Thyroid gland (tissue), 4 donors: ENCODE measurements around the gene TMEM132A. TPM values are rescaled to one million over a fixed set of nuclear protein-coding genes. Genes with fewer than 3 reads are reported as not detected.
A peak's percentile ranks its signal among the peaks of the same experiment; 100 is the strongest.

Experiments
- DNase-seq, 2 donors: peaks; one replicate each; pipeline ENCODE4 v3.0.0-alpha.2; 2019
- H3K27ac ChIP-seq, 3 donors: fragments of 200-600 bp; sonication (generic); 1 replicate in 2 of 3; 2 replicates in 1 of 3; pipeline ENCODE4 v1.5.1; 2016 to 2019; ENCODE audit warnings: mild to moderate bottlenecking in 1 of 3, moderate library complexity in 1 of 3
- H3K27me3 ChIP-seq: fragments of 200-600 bp; sonication (generic); one replicate; pipeline ENCODE4 v1.5.1; 2019
- H3K36me3 ChIP-seq, 2 donors: fragments of 200-600 bp; sonication (generic); one replicate each; pipeline ENCODE4 v1.5.1; 2016 to 2019
- H3K4me1 ChIP-seq, 2 donors: fragments of 200-600 bp; sonication (generic); one replicate each; pipeline ENCODE4 v1.5.1; 2017 to 2019
- H3K4me3 ChIP-seq, 3 donors: fragments of 200-600 bp; sonication (generic); replicated peaks in 1 of 3; 1 replicate in 2 of 3; 2 replicates in 1 of 3; pipeline ENCODE4 v1.5.1; 2016; ENCODE audit warnings: mild to moderate bottlenecking in 1 of 3
- H3K9me3 ChIP-seq: fragments of 200-600 bp; sonication (generic); one replicate; pipeline ENCODE4 v1.5.1; 2017
- POLR2A ChIP-seq, 2 donors: fragments of 450-650 bp; IDR thresholded peaks; one replicate each; pipeline ENCODE4 v1.6.1; 2017; ENCODE audit warnings: antibody characterized with exemption in 2 of 2, mild to moderate bottlenecking in 2 of 2, moderate library complexity in 1 of 2
- WGBS, 2 donors: methylation state at CpG; one replicate each; pipeline ENCODE4 v1.1.5; 2017; 5-methylcytosine and 5-hydroxymethylcytosine counted together
- intact Hi-C: fragments of 100-400 bp; cut with DNase I; formaldehyde crosslinking; loops from one replicate; pipeline ENCODE4 v1.15.1; 2023
- total RNA-seq, 4 donors: library from RNA; depleted of rRNA; stranded (reverse); fragments of >200 nt; gene quantifications; one replicate each; pipeline ENCODE4 v1.2.3, GENCODE V29; 2016
- TF ChIP-seq, protein P1 (sequence below), 6 experiments: fragments of 200-600 bp in 3 of 6; fragments of 450-650 bp in 3 of 6; sonication (generic) in 3 of 6; IDR thresholded peaks; one replicate each; pipeline ENCODE4 v1.5.1; 2016 to 2019; ENCODE audit warnings: antibody characterized with exemption in 6 of 6, mild to moderate bottlenecking in 2 of 6, inconsistent platforms in 1 of 6, moderate library complexity in 1 of 6

The TMEM132A gene
- total RNA-seq, 4 donors from 2014 or later = 3.3 to 8.3 (median 3.9) TPM

- intact Hi-C loops = loop anchor here (10.0 kb wide), 1 partner anchor 248 kb away; the partner anchor contains the start of gene VPS37C
Measured at GRCh38 chr11:60917267-60917666, 7.0 kb upstream of the TMEM132A start.

DNA sequence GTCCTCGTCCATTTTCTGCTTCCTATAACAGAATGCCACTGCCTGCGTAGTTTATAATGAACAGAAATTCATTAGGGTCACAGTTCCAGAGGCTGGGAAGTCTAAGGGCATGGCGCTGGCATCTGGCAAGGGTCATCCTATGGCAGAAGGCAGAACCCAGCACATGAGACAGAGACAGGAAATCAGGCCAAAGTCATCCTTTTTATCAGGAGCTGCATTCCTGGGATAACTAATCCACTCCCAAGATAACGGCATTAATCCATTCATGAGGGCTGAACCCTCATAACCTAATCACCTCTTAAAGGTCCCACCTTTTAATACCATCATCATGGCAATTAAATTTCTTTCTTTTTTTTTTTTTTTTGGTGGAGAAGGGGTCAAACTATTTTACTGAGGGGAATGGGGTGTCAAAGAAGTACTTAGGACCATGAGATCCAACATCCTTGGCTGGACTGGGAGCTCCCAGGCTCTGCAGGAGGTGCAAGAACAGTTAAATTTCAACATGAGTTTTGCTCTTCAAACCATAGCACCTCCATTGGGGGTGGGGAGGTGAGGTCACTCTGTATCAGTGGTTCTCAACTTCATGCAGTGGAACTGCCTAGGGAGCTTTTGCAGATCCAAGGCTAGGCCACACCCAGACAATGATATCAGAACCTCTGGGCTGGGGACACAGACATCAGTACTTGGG is 5.9 kb upstream of the TMEM132A start:
- Histone ChIP-seq H3K9me3 (no peaks in the 10 kb centered on the region), H3K27ac (no peak overlapping the region), H3K36me3 (peaks cover 30 to 36% of the 10 kb centered on the region in 2 donors), H3K27me3 (no peaks in the 10 kb centered on the region), H3K4me3 (no peak overlapping the region), H3K4me1 (peaks cover 15 to 25% of the 10 kb centered on the region in 2 donors)
- TF ChIP-seq POLR2A (IDR thresholded peaks at IDR 0.05) = no peak
- TF ChIP-seq, protein P1, sequence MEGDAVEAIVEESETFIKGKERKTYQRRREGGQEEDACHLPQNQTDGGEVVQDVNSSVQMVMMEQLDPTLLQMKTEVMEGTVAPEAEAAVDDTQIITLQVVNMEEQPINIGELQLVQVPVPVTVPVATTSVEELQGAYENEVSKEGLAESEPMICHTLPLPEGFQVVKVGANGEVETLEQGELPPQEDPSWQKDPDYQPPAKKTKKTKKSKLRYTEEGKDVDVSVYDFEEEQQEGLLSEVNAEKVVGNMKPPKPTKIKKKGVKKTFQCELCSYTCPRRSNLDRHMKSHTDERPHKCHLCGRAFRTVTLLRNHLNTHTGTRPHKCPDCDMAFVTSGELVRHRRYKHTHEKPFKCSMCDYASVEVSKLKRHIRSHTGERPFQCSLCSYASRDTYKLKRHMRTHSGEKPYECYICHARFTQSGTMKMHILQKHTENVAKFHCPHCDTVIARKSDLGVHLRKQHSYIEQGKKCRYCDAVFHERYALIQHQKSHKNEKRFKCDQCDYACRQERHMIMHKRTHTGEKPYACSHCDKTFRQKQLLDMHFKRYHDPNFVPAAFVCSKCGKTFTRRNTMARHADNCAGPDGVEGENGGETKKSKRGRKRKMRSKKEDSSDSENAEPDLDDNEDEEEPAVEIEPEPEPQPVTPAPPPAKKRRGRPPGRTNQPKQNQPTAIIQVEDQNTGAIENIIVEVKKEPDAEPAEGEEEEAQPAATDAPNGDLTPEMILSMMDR (IDR thresholded peaks at IDR 0.05) = no peak
- DNase-seq = no peak
- intact Hi-C loops = loop anchor here (10.0 kb wide), 1 partner anchor 246 kb away; the partner anchor contains the start of gene VPS37C
- 93 to 95% methylated on average over 4 of the region's 4 CpGs for WGBS, 2 donors

More at GRCh38 chr11:60917267-60917666, 7.0 kb upstream of the TMEM132A start:
- Histone ChIP-seq H3K9me3 (no peaks in the 10 kb centered on the region), H3K27ac (no peak overlapping the region), H3K27me3 (no peaks in the 10 kb centered on the region), H3K36me3 (peaks cover 25 to 27% of the 10 kb centered on the region in 2 donors), H3K4me3 (no peak overlapping the region), H3K4me1 (peaks cover 24 to 36% of the 10 kb centered on the region in 2 donors)
- WGBS, 2 donors = 64 to 73% methylated on average over 1 of the region's 1 CpG
- TF ChIP-seq, protein P1 (IDR thresholded peaks at IDR 0.05) = no peak
- TF ChIP-seq POLR2A (IDR thresholded peaks at IDR 0.05) = no peak
- peak in 1 of 2 donors; percentile 35 for DNase-seq

DNA sequence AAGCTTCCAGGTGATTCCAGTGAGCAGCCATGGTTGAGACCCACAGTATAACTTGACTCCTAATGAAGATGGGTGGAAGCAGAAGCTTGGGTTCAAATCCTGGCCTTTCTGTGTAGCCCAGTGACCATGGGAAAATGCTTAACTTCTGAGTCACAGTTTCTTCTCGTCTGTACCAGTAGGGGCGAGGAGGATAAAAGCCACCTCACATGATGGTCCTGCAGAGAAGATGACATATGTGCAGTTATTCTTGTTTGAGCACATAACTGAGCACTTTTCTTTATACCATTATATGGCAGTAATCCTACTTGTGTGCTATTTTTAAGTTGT is 5.4 kb upstream of the TMEM132A start:
- TF ChIP-seq POLR2A (IDR thresholded peaks at IDR 0.05) = no peak
- TF ChIP-seq, protein P1 (IDR thresholded peaks at IDR 0.05) = no peak
- peaks cover 18 to 26% of the 10 kb centered on the region in 2 donors for H3K4me1 ChIP-seq
- no peak overlapping the region for H3K27ac ChIP-seq
- peaks cover 30 to 36% of the 10 kb centered on the region in 2 donors for H3K36me3 ChIP-seq
- no peak overlapping the region for H3K4me3 ChIP-seq
- no peak for DNase-seq
- intact Hi-C loops = loop anchor here (10.0 kb wide), 1 partner anchor 246 kb away; the partner anchor contains the start of gene VPS37C
- H3K9me3 ChIP-seq = no peaks in the 10 kb centered on the region
- no peaks in the 10 kb centered on the region for H3K27me3 ChIP-seq
- 67 to 77% methylated on average over 2 of the region's 2 CpGs for WGBS, 2 donors

- DNase-seq = no peak
- intact Hi-C loops = loop anchor here (10.0 kb wide), 1 partner anchor 245 kb away; the partner anchor contains the start of gene VPS37C
- H3K36me3 ChIP-seq = peaks cover 30 to 36% of the 10 kb centered on the region in 2 donors
- H3K27me3 ChIP-seq = no peaks in the 10 kb centered on the region
- no peaks in the 10 kb centered on the region for H3K9me3 ChIP-seq
- H3K27ac ChIP-seq = no peak overlapping the region
- peaks cover 20 to 30% of the 10 kb centered on the region in 2 donors for H3K4me1 ChIP-seq
- no peak for TF ChIP-seq POLR2A (IDR thresholded peaks at IDR 0.05)
- TF ChIP-seq, protein P1 (IDR thresholded peaks at IDR 0.05) = no peak
- WGBS, 2 donors = 90 to 93% methylated on average over 1 of the region's 1 CpG
- H3K4me3 ChIP-seq = no peak overlapping the region
Measured at GRCh38 chr11:60919320-60919719, 4.9 kb upstream of the TMEM132A start.

DNA sequence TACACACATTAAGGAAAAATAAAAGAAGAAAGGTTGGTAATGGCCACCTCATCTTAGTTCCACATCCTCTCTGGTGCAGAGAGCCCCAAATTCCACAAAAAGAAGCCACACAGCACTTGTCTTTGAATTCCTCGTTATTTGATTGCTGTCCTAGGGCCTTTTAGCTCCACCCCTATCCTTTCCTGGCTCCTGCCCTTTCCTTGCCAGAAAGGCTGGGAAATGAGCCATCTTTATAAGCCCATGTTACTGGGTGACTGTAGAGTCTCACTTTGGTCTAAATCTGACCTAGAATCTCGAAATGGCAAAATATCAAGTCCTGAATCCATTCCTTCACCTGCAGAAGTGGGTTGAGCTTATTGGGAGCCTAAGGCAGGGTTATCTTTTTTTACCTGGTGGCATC is 4.3 kb upstream of the TMEM132A start:
- H3K9me3 ChIP-seq = no peaks in the 10 kb centered on the region
- DNase-seq = no peak
- intact Hi-C loops = loop anchor here (10.0 kb wide), 1 partner anchor 245 kb away; the partner anchor contains the start of gene VPS37C
- peaks cover 25 to 36% of the 10 kb centered on the region in 2 donors for H3K4me1 ChIP-seq
- H3K27ac ChIP-seq = no peak overlapping the region
- 60 to 76% methylated on average over 2 of the region's 2 CpGs for WGBS, 2 donors
- TF ChIP-seq, protein P1 (IDR thresholded peaks at IDR 0.05) = no peak
- TF ChIP-seq POLR2A (IDR thresholded peaks at IDR 0.05) = no peak
- peaks cover 5% of the 10 kb centered on the region for H3K27me3 ChIP-seq
- H3K4me3 ChIP-seq = no peak overlapping the region
- H3K36me3 ChIP-seq = peaks cover 30 to 36% of the 10 kb centered on the region in 2 donors
